Measurements from ENCODE around the gene ID4. TPM values are rescaled to one million over a fixed set of nuclear protein-coding genes. Genes with fewer than 3 reads are reported as not detected.

Gene ID4
- total and polyA plus RNA-seq, 2 experiments from 2014 or later: 29.1 to 34.0 TPM

DNA sequence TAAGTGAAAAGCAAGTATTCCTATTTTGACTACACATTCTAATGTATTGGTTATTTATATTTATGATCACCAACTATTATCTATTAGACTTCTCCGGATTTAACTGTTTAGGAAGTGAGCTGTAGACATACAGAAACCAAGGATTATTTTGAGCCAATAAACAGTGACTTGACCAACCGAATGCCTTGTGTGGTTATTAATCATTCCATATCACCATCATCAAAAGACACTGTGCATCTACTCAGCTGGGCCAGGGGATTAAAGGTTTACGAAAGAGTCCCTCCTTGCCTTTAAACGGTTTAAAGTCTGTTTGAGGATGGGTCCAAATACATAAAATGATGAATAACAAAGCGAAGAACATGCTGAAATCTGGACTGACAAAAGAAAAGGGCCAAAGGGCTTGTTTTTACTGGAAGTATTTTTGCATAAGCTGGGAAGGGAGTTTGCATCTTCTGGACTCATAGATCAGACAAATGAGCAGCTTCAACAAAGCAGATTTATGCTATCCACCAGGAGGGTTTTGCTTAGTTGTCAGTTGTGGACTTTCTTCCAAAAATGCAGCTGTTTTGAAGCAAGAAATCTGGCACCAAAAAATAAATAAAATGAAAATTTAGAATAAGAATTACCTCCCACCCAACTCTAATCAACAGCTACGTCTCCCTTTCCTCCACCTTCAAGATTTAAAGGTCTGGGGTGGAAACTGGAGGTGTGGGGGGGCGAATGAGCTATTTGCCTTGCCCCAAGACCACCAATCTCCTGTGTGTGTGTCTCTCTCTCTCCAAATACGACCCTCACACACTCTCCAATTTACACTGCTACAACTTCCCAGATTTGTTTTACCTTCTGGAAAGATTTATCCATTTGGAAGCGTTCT is 33.6 kb upstream of the ID4 start:
- no peaks in the 10 kb centered on the region for H3K36me3 ChIP-seq (ENCODE audit: low read depth)
- H3K4me2 ChIP-seq (ENCODE audit: unreplicated experiment): peak overlapping the region; percentile 100
- no peaks in the 10 kb centered on the region for H3K27me3 ChIP-seq (replicated peaks; ENCODE audit: insufficient read depth)
- no peaks in the 10 kb centered on the region for H4K20me1 ChIP-seq (ENCODE audit: insufficient read depth)
- peak overlapping the region; percentile 53 for H2AFZ ChIP-seq
- no peaks in the 10 kb centered on the region for H3K9me3 ChIP-seq (ENCODE audit: low read depth)
- 3 to 4% methylated on average over 9 of the region's 9 CpGs for WGBS, 2 experiments (ENCODE audit: low coverage in 1 of 2, low lambda C conversion rate in 2 of 2, missing lambda C conversion rate in 2 of 2)
- H3K4me1 ChIP-seq (ENCODE audit: insufficient read depth): peaks cover 23% of the 10 kb centered on the region
- H3K4me3 ChIP-seq: peak overlapping the region; percentile 91
- peak overlapping the region; percentile 100 for H3K27ac ChIP-seq
- in situ Hi-C loops (cut with MboI): no loop called here
- H3K79me2 ChIP-seq (ENCODE audit: insufficient read depth): no peaks in the 10 kb centered on the region
- no peak for TF ChIP-seq EZH2phosphoT487 (IDR thresholded peaks at IDR 0.05; ENCODE audit: insufficient read depth, low read depth)
- no peak for TF ChIP-seq EZH2 (IDR thresholded peaks at IDR 0.05; ENCODE audit: insufficient read depth, poor library complexity, severe bottlenecking)
- H3F3A ChIP-seq (ENCODE audit: insufficient read depth): peaks cover 25% of the 10 kb centered on the region
- peak; percentile 57 for DNase-seq
- peak overlapping the region; percentile 99 for H3K9ac ChIP-seq
- no peaks in the 10 kb centered on the region for H3K9me2 ChIP-seq (ENCODE audit: insufficient read depth)

- Histone ChIP-seq H3K9ac (peak overlapping the region; percentile 99), H3K27ac (peak overlapping the region; percentile 100), H4K20me1 (ENCODE audit: insufficient read depth) (no peaks in the 10 kb centered on the region), H3K27me3 (replicated peaks; ENCODE audit: insufficient read depth) (no peaks in the 10 kb centered on the region), H3K36me3 (ENCODE audit: low read depth) (no peaks in the 10 kb centered on the region), H2AFZ (peak overlapping the region; percentile 53), H3K4me2 (ENCODE audit: unreplicated experiment) (peak overlapping the region; percentile 100), H3K9me2 (ENCODE audit: insufficient read depth) (no peaks in the 10 kb centered on the region), H3K4me3 (peak overlapping the region; percentile 91), H3K4me1 (ENCODE audit: insufficient read depth) (peaks cover 23% of the 10 kb centered on the region), H3K9me3 (ENCODE audit: low read depth) (no peaks in the 10 kb centered on the region), H3K79me2 (ENCODE audit: insufficient read depth) (no peaks in the 10 kb centered on the region), H3F3A (ENCODE audit: insufficient read depth) (peaks cover 25% of the 10 kb centered on the region)
- DNase-seq: peak; percentile 99
- 0% methylated on average over 52 to 64 of the region's 77 CpGs for WGBS, 2 experiments (ENCODE audit: low coverage in 1 of 2, low lambda C conversion rate in 2 of 2, missing lambda C conversion rate in 2 of 2)
- in situ Hi-C loops (cut with MboI): no loop called here
- TF ChIP-seq EZH2 (IDR thresholded peaks at IDR 0.05; ENCODE audit: insufficient read depth, poor library complexity, severe bottlenecking) (no peak), EZH2phosphoT487 (IDR thresholded peaks at IDR 0.05; ENCODE audit: insufficient read depth, low read depth) (no peak)
Observed at GRCh38 chr6:19804205-19805128, 32.7 kb upstream of the ID4 start.

DNA sequence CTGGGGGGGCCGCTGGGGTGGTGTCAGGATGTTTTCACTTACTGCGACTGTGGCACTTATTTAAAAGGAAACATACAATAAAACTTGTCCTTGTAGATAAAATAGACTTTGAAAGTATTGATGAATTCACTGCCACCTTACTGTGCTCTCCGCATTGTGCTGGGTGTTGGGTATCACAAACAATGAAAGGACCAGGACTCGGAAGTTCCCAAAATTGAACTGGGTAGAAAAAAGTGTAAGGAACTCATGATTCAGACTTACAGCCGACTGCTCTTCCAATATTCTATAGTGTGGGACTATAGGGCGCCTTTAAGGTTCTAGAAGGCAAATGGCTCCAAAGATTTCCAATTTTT is 32.1 kb upstream of the ID4 start:
- Histone ChIP-seq H3K9me3 (ENCODE audit: low read depth) (no peaks in the 10 kb centered on the region), H3K4me3 (peak overlapping the region; percentile 71), H3K36me3 (ENCODE audit: low read depth) (no peaks in the 10 kb centered on the region), H3K9me2 (ENCODE audit: insufficient read depth) (no peaks in the 10 kb centered on the region), H3K4me1 (ENCODE audit: insufficient read depth) (peaks cover 23% of the 10 kb centered on the region), H4K20me1 (ENCODE audit: insufficient read depth) (no peaks in the 10 kb centered on the region), H3K4me2 (ENCODE audit: unreplicated experiment) (peak overlapping the region; percentile 85), H2AFZ (peak overlapping the region; percentile 39), H3K27ac (peak overlapping the region; percentile 100), H3K27me3 (replicated peaks; ENCODE audit: insufficient read depth) (no peaks in the 10 kb centered on the region), H3F3A (ENCODE audit: insufficient read depth) (peaks cover 25% of the 10 kb centered on the region), H3K9ac (peak overlapping the region; percentile 99), H3K79me2 (ENCODE audit: insufficient read depth) (no peaks in the 10 kb centered on the region)
- DNase-seq: peak; percentile 64
- TF ChIP-seq EZH2 (IDR thresholded peaks at IDR 0.05; ENCODE audit: insufficient read depth, poor library complexity, severe bottlenecking) (no peak), EZH2phosphoT487 (IDR thresholded peaks at IDR 0.05; ENCODE audit: insufficient read depth, low read depth) (no peak)
- 32 to 36% methylated on average over 5 to 6 of the region's 6 CpGs for WGBS, 2 experiments (ENCODE audit: low coverage in 1 of 2, low lambda C conversion rate in 2 of 2, missing lambda C conversion rate in 2 of 2)
- in situ Hi-C loops (cut with MboI): no loop called here

GRCh38 chr6:19806971-19807396 is 30.2 kb upstream of the ID4 start:
- Histone ChIP-seq H3K4me1 (ENCODE audit: insufficient read depth) (peaks cover 23% of the 10 kb centered on the region), H3K4me3 (no peak overlapping the region), H3K4me2 (ENCODE audit: unreplicated experiment) (no peak overlapping the region), H3K27ac (no peak overlapping the region), H3K36me3 (ENCODE audit: low read depth) (no peaks in the 10 kb centered on the region), H3K9me3 (ENCODE audit: low read depth) (no peaks in the 10 kb centered on the region), H3K9ac (no peak overlapping the region), H3K79me2 (ENCODE audit: insufficient read depth) (no peaks in the 10 kb centered on the region), H3K9me2 (ENCODE audit: insufficient read depth) (no peaks in the 10 kb centered on the region), H3F3A (ENCODE audit: insufficient read depth) (peaks cover 25% of the 10 kb centered on the region), H4K20me1 (ENCODE audit: insufficient read depth) (no peaks in the 10 kb centered on the region), H3K27me3 (replicated peaks; ENCODE audit: insufficient read depth) (no peaks in the 10 kb centered on the region), H2AFZ (no peak overlapping the region)
- in situ Hi-C loops (cut with MboI): no loop called here
- no peak for TF ChIP-seq EZH2phosphoT487 (IDR thresholded peaks at IDR 0.05; ENCODE audit: insufficient read depth, low read depth)
- no peak for TF ChIP-seq EZH2 (IDR thresholded peaks at IDR 0.05; ENCODE audit: insufficient read depth, poor library complexity, severe bottlenecking)
- no peak for DNase-seq
- WGBS, 2 experiments (ENCODE audit: low coverage in 1 of 2, low lambda C conversion rate in 2 of 2, missing lambda C conversion rate in 2 of 2): 95% methylated on average over 19 to 21 of the region's 21 CpGs
